Gastrocnemius medialis (tissue), 4 donors: ENCODE measurements around the gene RBM47. TPM values are rescaled to one million over a fixed set of nuclear protein-coding genes. Genes with fewer than 3 reads are reported as not detected.

Source experiments
- ATAC-seq, 2 donors: fragments of 150-250 bp; one replicate each; pipeline ENCODE4 v1.9.1; 2016
- DNase-seq, 2 donors: peaks; one replicate each; pipeline ENCODE4 v3.0.0-alpha.2; 2019
- H3K27ac ChIP-seq, 4 donors: fragments of 200-600 bp; sonication (generic); 1 replicate in 1 of 4; 2 replicates in 3 of 4; pipeline ENCODE4 v1.5.1; 2016 to 2018; ENCODE audit warnings: mild to moderate bottlenecking in 2 of 4, moderate library complexity in 1 of 4
- H3K27me3 ChIP-seq, 3 donors: fragments of 200-600 bp; sonication (generic) in 2 of 3; 1 replicate in 1 of 3; 2 replicates in 2 of 3; pipeline versions ENCODE4 v1.5.1 to v1.6.0; 2016 to 2019; ENCODE audit warnings: mild to moderate bottlenecking in 1 of 3, moderate library complexity in 1 of 3
- H3K36me3 ChIP-seq, 2 donors: fragments of 200-600 bp; sonication (generic) in 1 of 2; one replicate each; pipeline ENCODE4 v1.5.1; 2017 to 2018
- H3K4me1 ChIP-seq, 2 donors: fragments of 200-600 bp; sonication (generic) in 1 of 2; one replicate each; pipeline ENCODE4 v1.5.1; 2016 to 2017; ENCODE audit warnings: mild to moderate bottlenecking in 2 of 2
- H3K4me3 ChIP-seq, 4 donors: fragments of 200-600 bp; sonication (generic) in 3 of 4; 1 replicate in 1 of 4; 2 replicates in 3 of 4; pipeline ENCODE4 v1.5.1; 2016 to 2019; ENCODE audit warnings: mild to moderate bottlenecking in 2 of 4
- H3K9me3 ChIP-seq, 3 donors: fragments of 200-600 bp; sonication (generic) in 2 of 3; 1 replicate in 1 of 3; 2 replicates in 2 of 3; pipeline ENCODE4 v1.5.1; 2016 to 2019
- POLR2A ChIP-seq, 2 donors: fragments of 450-650 bp; IDR thresholded peaks; one replicate each; pipeline ENCODE4 v1.6.1; 2017; ENCODE audit warnings: antibody characterized with exemption in 2 of 2, mild to moderate bottlenecking in 2 of 2, moderate library complexity in 2 of 2
- in situ Hi-C, 4 donors: fragments of 200-750 bp; cut with MboI; loops; one replicate each; pipeline versions ENCODE4 v1.15.0 to v1.8.0; 2017; ENCODE audit warnings: low sequenced_read_pairs in 4 of 4
- intact Hi-C: fragments of 100-400 bp; cut with DNase I; formaldehyde crosslinking; loops from one replicate; pipeline ENCODE4 v1.15.1; 2023; ENCODE audit warnings: low total_unique reads
- total RNA-seq, 4 donors: library from RNA; depleted of rRNA; stranded (reverse); fragments of >200 nt; gene quantifications; one replicate each; pipeline versions ENCODE4 v1.1.0 to v1.2.3, GENCODE V29; 2016
- TF ChIP-seq, protein P1 (sequence below), 5 experiments: fragments of 450-650 bp in 3 of 5; fragments of 200-600 bp in 2 of 5; sonication (generic) in 2 of 5; IDR thresholded peaks in 4 of 5; conservative IDR thresholded peaks in 1 of 5; 1 replicate in 4 of 5; 2 replicates in 1 of 5; pipeline ENCODE4 v1.5.1; 2016 to 2019; ENCODE audit warnings: antibody characterized with exemption in 5 of 5, mild to moderate bottlenecking in 3 of 5, moderate library complexity in 3 of 5

Gene RBM47
- total RNA-seq, 4 donors from 2014 or later, result 1.5 to 8.7 (median 4.3) TPM

DNA sequence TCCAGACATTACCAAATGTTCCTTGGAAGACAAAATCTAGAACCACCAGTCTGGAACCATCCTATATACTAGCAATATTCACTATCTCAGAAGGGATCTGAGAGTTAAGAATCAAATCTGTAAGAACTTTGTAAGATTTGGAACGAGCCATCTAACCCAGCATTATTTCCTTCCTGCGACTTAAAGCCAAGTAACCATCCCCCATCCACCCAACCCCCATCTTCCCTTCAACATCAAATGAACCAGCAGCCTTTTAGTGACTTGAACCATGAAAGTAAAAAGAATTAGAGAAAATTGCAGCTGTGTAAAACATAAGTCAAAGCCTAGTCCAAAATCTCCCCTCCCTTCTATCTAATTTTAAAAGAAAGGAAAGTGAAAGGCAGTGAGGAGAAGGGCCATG is 15.6 kb downstream of the RBM47 start:
- in situ Hi-C loops (no loop called here), intact Hi-C loops (no loop called here)
- Histone ChIP-seq H3K4me1 (no peaks in the 10 kb centered on the region), H3K27ac (no peak overlapping the region), H3K9me3 (no peaks in the 10 kb centered on the region), H3K36me3 (no peaks in the 10 kb centered on the region), H3K27me3 (no peaks in the 10 kb centered on the region), H3K4me3 (no peak overlapping the region)
- DNase-seq, result no peak
- TF ChIP-seq, protein P1, sequence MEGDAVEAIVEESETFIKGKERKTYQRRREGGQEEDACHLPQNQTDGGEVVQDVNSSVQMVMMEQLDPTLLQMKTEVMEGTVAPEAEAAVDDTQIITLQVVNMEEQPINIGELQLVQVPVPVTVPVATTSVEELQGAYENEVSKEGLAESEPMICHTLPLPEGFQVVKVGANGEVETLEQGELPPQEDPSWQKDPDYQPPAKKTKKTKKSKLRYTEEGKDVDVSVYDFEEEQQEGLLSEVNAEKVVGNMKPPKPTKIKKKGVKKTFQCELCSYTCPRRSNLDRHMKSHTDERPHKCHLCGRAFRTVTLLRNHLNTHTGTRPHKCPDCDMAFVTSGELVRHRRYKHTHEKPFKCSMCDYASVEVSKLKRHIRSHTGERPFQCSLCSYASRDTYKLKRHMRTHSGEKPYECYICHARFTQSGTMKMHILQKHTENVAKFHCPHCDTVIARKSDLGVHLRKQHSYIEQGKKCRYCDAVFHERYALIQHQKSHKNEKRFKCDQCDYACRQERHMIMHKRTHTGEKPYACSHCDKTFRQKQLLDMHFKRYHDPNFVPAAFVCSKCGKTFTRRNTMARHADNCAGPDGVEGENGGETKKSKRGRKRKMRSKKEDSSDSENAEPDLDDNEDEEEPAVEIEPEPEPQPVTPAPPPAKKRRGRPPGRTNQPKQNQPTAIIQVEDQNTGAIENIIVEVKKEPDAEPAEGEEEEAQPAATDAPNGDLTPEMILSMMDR (IDR thresholded peaks at IDR 0.05 in 4 of 5, conservative IDR thresholded peaks at IDR 0.05 in 1 of 5), result no peak
- TF ChIP-seq POLR2A (IDR thresholded peaks at IDR 0.05), result no peak
- ATAC-seq, result no peak

DNA sequence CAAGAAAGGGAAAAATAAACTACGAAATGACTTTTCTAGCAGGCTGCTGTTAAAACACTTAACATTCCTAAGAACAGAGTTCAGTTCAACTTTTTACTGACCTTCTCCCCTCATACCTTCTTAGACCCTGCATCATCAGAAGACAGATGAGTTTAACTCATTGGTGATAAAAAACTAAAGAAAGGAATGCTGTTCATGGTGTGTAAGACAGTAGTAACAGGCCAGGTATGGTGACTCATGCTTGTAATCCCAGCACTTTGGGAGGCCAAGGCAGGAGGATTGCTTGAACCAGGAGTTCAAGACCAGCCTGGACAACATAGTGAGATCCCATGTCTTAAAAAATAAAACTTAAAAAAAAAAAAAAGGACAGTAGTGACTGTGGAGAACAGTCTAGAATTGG is 16.2 kb downstream of the RBM47 start:
- H3K27ac ChIP-seq, result no peak overlapping the region
- H3K36me3 ChIP-seq, result no peaks in the 10 kb centered on the region
- H3K4me1 ChIP-seq, result no peaks in the 10 kb centered on the region
- no peaks in the 10 kb centered on the region for H3K27me3 ChIP-seq
- in situ Hi-C loops (no loop called here), intact Hi-C loops (no loop called here)
- H3K9me3 ChIP-seq, result no peaks in the 10 kb centered on the region
- ATAC-seq (no peak), DNase-seq (no peak)
- TF ChIP-seq POLR2A (IDR thresholded peaks at IDR 0.05), result no peak
- TF ChIP-seq, protein P1 (IDR thresholded peaks at IDR 0.05 in 4 of 5, conservative IDR thresholded peaks at IDR 0.05 in 1 of 5), result no peak
- H3K4me3 ChIP-seq, result no peak overlapping the region

DNA sequence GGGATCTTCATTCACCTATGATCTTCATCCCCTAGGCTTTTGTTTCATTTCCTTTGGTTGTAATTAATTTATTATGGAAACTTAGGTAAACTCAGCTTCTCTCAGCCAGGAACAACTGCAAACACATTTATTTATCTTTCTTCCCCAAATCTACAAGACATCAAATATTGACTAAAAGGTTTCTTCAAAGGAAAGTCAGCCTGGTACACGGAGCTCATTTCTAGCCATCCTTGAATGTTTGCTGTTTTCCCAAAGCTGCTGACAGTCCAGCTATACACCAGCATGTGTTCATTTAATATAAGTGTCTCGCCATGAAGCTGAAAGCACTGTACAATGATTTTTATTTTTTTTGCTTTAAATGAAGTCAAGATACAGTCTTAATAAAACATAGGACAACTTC is 16.8 kb downstream of the RBM47 start:
- Histone ChIP-seq H3K9me3 (no peaks in the 10 kb centered on the region), H3K27ac (no peak overlapping the region), H3K4me3 (no peak overlapping the region), H3K4me1 (no peaks in the 10 kb centered on the region), H3K27me3 (no peaks in the 10 kb centered on the region), H3K36me3 (no peaks in the 10 kb centered on the region)
- no peak for DNase-seq
- no peak for TF ChIP-seq POLR2A (IDR thresholded peaks at IDR 0.05)
- TF ChIP-seq, protein P1 (IDR thresholded peaks at IDR 0.05 in 4 of 5, conservative IDR thresholded peaks at IDR 0.05 in 1 of 5), result no peak
- in situ Hi-C loops (no loop called here), intact Hi-C loops (no loop called here)
- ATAC-seq, result no peak

DNA sequence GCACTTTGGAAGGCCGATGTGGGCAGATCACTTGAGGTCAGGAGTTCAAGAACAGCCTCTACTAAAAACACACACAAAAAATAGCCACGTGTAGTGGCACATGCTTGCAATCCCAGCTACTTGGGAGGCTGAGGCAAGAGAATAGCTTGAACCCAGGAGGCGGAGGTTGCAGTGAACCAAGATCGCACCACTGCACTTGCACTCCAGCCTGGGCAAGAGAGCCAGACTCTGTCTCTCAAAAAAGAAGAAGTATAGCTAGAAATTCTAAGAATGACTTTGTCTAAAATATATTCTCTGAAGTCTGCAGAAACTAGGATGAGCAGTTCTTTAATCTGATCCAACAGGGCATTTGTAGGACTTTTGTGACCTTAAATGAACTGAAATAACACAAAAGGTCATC is 17.4 kb downstream of the RBM47 start:
- H3K27me3 ChIP-seq, result no peaks in the 10 kb centered on the region
- ATAC-seq, result no peak
- H3K36me3 ChIP-seq, result no peaks in the 10 kb centered on the region
- no peak overlapping the region for H3K27ac ChIP-seq
- H3K4me3 ChIP-seq, result no peak overlapping the region
- DNase-seq, result no peak
- intact Hi-C loops, result no loop called here
- no peaks in the 10 kb centered on the region for H3K4me1 ChIP-seq
- no peaks in the 10 kb centered on the region for H3K9me3 ChIP-seq
- in situ Hi-C loops, result no loop called here
- TF ChIP-seq POLR2A (IDR thresholded peaks at IDR 0.05), result no peak
- TF ChIP-seq, protein P1 (IDR thresholded peaks at IDR 0.05 in 4 of 5, conservative IDR thresholded peaks at IDR 0.05 in 1 of 5), result no peak

DNA sequence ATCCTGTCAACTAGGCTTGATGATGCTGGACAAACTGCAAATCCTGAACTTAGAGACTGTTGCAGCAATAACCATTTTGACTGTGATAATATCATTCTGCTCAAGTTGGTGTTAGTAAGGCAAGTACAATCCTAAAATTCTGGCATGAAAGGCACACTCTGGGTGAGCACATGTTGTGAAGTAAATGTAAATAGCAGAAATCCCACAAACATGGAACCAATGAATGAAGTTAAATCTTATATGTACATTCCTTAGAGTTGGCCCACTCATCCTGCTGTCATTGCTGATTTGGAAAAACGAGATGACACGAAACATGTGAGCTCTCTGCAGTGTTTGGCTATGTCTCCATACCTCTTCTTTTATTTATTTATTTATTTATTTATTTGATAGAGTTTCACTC is 21.0 kb downstream of the RBM47 start:
- ATAC-seq (no peak), DNase-seq (no peak)
- Histone ChIP-seq H3K9me3 (no peaks in the 10 kb centered on the region), H3K27me3 (no peaks in the 10 kb centered on the region), H3K4me3 (no peak overlapping the region), H3K27ac (no peak overlapping the region), H3K36me3 (no peaks in the 10 kb centered on the region), H3K4me1 (no peaks in the 10 kb centered on the region)
- intact Hi-C loops (no loop called here), in situ Hi-C loops (no loop called here)
- TF ChIP-seq, protein P1 (IDR thresholded peaks at IDR 0.05 in 4 of 5, conservative IDR thresholded peaks at IDR 0.05 in 1 of 5), result no peak
- TF ChIP-seq POLR2A (IDR thresholded peaks at IDR 0.05), result no peak
